ENCODE measurements around the gene DIPK1A.

Gene DIPK1A

DNA sequence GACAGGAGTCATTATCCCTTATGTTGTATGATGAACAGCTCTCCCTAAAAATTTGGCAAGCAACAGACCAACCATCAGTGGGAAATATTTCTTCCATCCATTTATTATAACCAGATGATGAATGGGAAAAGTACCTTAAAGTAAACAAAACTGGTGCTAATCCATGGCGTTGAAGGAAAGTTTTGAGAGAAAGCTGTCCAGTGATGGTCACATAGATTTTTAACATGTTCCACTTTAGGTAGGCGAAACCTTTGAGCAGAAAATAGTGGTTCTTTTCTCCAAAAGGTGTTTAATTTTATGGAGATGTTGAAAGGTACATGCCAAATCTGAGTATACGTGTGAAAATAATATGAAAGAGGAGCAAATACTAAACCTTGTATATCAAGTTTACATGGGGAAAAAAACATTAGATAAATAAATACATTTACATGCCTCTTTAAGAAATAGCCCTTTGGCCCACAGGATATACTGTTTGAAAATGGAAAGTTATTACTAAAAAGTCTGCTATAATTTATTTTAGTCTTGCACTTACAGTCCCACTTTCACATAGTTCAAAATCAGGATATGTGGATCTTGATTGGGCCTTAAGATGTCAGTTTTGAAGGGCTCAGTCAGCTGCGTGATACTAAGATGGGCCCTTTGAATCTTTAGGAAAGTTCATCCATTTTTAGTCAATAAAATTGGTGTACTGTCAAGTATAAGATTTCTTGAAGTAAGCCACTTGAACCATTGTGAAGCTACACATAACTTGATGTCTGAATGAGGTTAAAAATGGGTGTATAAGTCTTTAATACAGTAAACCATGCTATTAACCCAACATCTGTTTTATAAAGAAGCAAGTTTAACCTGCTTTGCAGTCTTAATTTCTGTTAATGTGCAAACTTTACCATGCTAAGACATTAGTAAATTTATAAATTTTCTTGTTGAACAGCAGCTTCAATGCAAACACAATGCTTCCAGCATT, 118.9 kb downstream of the DIPK1A start:
- no peak for DNase-seq (ENCODE audit: low spot score)

DNA sequence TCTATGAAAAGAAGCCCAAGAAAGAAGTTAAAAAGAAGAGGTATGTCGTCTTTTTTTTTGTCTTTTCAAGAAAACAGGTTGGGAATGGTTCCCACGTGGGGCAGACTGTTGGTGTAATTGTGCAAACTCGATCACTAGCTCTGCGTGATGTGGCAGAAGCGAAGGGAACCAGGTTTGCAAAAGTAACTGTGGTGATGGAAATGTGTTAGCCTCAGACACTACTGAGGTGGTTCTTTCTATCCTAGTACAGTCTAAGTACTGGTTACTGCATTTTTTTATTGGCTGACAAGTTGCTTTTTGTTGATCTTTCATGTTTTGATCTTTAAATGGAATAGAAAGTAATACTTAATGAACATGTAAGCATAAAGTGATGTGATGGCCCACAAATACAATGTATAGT, 120.7 kb downstream of the DIPK1A start:
- no peak for DNase-seq (ENCODE audit: low spot score)

DNA sequence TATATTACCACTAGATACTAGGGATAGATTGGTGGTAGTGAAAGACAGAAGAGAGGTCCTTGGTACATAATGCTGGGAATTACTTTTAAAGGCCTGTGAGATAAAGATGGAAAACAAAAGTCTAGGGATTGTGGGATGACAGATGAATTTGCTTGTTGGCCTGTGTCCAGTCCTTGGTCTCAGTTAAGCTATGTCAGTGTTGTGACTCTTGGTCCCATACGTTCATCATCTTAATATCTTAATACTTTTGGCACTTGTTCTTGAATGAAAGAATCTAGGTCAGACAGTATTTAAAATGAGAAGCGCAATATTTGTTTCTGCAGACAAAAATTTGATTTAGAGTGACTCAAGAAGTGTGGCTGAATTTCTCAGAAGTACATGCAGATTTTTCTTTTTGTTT, 121.8 kb downstream of the DIPK1A start:
- DNase-seq (ENCODE audit: low spot score): no peak

DNA sequence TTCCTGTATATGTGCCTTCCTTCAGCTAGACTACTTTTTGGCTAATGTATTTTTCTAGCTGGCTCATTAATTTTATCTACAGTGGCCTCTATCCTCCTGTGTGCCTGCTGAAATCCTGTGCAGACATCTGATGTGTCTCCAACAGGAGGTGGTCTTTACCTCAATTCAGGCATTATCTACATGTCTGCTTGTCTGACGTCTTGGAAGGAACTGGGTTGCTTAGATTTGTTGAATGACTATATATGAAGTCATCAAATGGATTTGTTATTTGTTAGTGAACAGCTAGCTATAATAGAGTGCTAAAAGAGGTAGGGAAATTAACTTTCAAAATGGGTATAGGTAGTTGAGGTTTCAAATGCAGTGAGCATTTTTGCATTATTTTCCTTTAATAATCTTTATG, 122.7 kb downstream of the DIPK1A start:
- DNase-seq (ENCODE audit: low spot score): no peak

DNA sequence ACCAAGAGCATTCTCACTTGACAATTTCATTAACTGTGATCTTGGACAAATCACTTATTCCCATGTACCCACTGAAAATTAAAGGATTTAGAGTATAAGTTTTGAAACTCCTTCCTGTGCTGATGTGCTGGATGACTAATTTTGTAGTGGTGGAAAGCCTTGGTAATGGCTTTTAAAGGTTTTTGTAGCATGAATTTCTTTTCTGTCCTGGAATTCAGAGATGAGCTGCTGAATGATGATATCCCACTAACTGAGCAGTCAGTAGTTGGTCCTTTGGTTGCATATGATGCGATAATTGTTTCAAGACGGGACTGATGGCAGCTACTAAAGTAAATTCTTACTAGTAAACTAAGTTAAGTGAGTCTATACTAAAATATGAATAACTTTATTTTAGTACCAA, 124.2 kb downstream of the DIPK1A start:
- DNase-seq (ENCODE audit: low spot score): no peak

DNA sequence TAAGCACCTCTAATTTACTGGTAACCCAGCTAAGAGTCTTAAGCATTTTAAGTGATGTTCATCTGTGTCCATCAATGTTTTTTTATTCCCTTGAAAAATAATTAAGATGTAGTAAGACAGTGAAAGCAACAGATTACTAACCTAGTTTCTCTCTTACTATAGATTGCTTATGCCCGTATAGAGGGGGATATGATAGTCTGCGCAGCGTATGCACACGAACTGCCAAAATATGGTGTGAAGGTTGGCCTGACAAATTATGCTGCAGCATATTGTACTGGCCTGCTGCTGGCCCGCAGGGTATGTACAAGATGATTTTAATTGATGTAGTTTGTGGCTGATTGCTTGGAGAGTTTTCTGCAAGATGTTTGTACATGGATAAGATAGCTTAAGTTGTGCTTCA, 126.6 kb downstream of the DIPK1A start:
- DNase-seq (ENCODE audit: low spot score): no peak

DNA sequence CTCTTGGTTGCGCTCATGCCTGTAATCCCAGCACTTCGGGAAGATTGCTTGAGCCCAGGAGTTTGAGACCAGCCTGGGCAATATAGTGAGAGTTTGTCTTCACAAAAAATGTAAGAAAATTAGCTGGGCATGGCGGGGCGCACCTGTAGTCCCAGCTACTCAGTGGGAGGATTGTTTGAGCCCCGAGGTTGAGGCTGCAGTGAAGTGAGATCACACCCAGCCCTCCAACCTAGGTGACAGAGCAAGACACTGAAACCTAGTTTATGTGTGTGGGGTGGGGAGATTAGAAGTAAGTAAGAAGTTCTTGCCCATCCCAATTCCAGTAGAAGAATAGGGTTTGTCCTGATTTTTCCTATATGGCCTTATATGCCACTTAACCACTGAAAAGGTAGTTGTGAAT, 127.4 kb downstream of the DIPK1A start:
- no peak for DNase-seq (ENCODE audit: low spot score)

DNA sequence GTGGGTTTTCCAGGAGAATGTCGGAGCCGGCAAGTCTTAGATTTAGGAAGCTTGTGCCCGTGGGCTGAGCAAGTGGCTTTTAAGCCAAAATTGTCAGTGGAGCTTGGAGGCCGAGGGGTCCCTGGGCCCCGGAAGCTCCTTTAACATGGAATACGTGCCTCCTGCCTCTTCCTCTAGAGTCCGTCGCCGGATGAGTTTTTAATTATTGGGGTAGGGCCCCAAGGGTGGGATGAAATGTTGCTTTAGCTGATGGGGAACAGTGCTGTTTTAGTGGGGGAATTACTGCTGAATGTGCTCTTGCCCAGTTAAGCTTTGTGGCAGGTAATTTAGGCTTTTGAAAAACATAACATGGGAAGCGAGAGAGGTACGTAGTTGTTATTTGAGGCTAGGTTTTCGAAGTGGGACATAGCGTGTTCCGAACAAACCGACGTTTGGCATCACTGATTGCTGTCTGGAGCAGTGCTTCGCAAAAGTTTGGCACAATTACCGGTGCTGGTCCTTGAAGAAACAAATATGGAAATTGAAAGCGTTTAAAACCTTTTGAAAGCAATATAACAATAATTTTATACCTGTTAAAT, 128.6 kb downstream of the DIPK1A start:
- no peak for DNase-seq (ENCODE audit: low spot score)

DNA sequence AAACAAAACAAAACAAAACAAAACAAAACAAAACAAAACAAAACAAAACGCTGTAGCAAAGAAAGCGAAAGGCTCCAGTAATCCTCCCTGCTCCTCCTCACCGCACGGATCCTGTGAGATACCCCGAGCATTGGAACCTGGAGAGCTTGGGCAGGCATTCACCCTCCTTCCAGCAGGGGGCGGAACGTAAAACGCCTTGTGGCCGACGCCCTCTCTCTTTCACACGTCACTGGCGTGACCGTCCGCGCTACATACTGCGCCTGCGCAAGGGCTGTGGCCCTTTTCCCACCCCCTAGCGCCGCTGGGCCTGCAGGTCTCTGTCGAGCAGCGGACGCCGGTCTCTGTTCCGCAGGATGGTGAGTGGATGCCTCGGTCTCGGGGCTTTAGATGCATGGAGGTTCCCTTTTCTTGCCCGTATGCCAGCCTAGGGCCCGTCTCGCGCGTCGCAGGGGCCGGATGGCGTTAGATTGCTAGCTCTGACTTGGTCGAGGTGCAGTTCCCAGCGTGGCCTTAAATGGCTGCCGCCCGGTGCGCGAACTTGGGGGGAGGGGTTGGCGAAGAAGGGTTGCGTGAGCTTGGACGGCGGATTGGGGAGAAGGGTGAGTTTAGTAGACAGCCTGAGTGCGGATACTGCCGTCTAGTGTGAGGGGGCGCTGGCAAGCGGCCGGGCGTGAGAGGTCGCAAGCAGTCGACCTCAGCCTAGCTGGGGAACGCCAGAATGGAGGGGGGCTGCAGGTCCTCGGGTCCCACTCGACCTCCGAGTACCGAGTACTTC, 129.3 kb downstream of the DIPK1A start, which contains the start of gene RPL5:
RPL5 (plus strand) TSS at position 279 of the 775 bp plus-strand sequence; CDS start at position 354, 75 bp downstream.
- DNase-seq (ENCODE audit: low spot score): peak; percentile 97

DNA sequence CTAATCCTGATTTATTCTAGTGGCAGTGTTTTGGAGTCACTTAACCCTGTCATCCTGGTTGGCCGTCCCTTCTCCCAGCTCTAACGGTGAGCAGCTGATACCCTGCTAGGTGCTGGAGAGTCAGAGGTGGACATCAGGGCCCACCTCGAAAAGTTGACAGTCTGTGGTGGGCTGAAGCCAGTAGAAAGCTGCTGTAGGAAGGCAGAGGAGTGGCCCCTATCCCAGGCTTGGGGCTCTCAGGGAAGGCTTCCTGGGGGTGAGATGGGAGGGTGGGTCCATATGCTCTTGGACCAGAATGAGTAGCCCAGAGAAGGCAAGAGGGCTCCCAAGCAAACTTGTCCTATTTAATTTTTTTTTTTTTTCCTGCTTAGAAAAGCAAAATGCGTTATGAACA, 129.9 kb downstream of the DIPK1A start:
- no peak for DNase-seq (ENCODE audit: low spot score)

DNA sequence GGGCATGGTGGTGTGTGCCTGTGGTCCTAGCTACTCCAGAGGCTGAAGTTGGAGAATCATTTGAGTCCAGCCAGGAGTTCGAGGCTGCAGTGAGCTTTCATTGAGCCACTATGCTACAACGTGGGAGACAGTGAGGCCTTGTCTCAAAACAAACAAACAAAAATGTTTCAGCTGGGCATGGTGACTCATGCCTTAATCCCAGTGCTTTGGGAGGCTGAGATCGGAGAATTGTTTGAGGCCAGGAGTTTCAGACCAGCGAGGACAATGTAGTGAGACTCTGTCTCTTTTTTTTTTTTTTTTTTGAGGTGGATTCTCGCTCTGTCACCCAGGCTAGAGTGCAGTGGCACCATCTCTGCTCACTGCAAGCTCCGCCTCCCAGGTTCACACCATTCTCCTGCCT, 134.5 kb downstream of the DIPK1A start:
- DNase-seq (ENCODE audit: low spot score): no peak

DNA sequence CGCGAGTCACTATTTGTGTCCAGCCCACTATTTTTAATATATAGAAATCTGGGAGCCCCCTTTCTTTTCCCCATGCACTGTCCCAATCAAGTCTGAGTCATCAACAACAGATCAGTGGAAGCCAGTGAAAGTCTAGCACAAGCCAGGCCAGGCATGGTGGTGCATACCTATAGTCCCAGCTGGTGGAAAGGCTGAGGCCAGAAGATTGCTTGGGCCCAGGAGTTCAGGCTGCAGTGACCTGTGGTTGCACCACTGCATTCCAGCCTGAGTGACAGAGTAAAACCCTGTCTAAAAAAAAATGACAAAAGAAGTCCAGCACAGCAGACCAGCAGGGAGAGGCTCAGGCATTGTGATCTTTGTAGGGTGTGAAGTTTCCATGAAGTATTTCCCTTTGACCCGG, 138.4 kb downstream of the DIPK1A start:
- DNase-seq (ENCODE audit: low spot score): no peak

DNA sequence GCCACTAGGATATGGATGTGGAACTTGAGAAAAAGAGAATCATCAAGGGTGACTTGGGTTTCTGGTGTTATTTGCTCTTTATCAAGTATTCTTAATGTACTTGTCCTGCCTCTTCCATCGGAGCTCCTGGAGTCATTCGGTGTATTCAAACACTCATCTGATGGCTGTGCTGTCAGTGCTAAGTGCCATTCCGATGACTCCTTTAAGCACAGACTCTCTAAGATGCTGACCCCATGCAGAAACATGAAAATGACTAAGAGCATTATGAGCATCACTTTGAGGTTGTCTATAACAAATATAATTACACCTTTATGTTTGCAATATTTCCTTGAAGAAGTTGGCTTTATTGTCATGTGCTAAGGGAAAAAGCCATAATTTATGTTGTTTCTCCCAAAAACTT, 140.7 kb downstream of the DIPK1A start:
- no peak for DNase-seq (ENCODE audit: low spot score)

DNA sequence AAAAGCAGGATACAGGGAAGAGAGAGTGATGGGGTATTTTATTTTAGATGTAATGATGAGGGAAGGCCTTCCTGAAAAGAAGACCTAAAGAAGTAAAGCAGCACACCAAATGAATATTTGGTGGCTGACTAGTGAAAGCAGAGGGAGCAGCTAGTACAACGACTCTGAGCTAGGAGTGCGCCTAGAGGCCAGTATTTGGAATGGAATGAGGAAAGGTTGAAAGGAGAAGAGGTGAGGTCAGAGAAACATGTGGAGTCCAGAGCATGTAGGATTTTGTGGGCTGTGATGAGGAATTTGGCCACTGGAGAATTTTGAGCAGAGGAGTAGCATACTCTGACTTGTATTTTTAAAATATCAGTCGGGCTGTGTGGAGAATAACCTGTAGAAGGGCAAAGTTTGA, 141.2 kb downstream of the DIPK1A start:
- no peak for DNase-seq (ENCODE audit: low spot score)

DNA sequence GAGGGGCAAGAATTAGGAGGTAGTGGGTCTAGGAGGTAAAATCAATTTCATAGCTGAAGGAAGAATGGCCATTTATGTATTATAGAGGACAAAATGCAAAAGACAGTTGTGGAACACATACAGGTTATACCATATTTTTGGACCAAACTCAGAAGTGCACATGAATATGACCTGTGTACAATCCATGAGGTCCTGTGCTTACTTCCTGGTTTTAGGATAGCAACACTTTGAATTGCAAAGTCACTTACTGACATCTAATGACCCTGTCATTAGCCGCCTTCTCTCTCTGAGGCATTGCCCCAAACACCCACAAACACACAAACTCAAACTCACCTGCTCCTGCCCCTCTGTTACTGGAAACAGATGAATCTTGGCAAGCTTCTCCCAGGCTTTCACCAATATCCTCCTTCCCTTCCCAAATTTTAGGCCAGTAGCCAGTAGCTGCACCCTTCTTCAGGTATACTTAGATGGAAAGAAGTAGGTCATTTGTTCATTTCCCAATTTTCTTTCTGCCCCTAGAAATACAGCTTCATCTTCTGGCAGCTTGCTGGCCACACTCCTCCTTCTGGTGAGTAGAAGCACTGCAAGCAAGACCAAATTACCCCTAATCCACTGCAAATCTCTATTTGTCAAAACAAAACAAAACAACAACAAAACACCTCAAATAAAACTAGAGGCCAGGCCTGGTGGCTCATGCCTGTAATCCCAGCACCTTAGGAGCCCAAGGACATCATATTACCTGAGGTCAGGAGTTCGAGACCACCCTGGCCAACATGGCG, 143.1 kb downstream of the DIPK1A start:
- no peak for DNase-seq (ENCODE audit: low spot score)

DNA sequence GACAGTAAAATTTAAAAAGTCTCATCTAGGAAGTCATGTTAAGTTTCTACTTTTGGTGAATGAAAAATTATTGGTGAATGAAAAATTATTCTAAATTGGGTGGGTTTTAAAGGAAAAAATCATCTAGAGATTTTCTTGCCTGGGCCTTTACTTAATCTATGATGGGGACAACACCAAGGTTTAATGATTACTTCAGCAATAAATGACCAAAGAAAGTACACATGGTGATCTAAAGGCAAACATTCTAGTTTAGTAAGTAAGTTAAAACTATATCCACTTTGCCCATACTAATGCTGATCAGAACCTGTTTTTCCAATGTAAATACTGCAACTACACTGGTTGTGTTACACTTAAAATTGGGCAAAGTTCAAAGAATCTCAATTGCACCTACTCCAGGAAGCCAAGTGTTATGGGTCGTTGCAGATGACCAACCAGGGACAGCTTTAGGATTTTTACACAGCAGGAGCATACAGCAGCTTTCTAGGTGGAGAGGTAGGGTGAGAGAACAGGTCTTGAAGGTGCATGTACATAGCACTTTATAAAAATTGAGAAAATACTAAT, 144.0 kb downstream of the DIPK1A start:
- DNase-seq (ENCODE audit: low spot score): no peak

DNA sequence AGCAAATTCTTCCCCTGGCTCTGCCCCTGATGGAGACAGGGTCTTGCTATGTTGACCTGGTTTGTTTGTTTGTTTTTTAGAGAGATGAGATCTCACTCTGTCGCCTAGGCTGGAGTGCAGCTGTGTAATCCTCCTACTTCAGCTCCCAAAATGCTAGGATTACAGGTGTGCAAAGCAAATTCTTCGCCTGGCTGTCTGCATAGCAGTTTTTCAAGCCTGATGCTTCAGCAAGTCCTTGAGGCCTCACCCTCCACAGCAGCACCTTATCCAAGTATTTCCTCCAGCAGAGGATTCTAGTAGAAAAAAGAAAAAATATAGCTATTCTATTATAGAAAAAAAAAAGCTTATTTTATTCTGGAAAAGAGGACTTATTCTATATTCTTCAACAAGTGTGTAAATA, 144.5 kb downstream of the DIPK1A start:
- no peak for DNase-seq (ENCODE audit: low spot score)

DNA sequence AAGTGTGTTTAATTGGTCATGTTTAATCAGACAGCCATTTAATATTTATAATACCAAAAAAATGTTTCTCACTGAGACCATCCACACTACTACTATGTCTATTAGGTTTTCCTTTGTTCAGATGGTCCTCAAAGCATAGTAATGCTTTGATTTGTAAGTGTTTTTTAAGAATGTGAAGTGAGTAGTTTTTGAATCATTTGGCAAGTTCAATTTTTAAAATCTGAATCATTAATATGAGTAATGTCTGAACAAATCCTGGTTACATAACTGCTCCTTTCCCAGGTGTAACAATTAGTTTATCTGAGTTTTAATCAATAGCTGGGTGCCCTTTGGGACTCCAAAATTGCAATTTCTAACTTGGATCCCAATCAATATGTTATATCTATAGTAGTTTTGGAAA, 152.9 kb downstream of the DIPK1A start:
- no peak for DNase-seq (ENCODE audit: low spot score)

DNA sequence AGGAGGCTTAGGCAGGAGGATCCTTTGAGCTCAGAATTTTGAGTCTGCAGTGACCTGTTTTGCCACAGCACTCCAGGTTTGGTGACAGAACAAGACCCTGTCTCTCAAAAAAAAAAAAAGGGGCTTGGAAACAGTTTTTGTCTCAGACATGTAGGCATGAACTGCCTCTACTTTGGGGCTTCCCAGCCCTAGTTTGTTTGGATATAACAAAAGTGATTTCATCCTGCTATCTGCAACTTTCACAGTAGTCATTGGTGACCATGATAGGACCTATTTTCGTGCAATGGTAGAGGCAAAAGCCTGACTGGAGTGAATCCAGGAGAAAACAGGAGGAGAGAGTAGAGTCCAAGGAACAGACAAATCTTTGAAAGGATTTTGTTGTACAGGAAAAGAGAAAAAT, 156.0 kb downstream of the DIPK1A start:
- no peak for DNase-seq (ENCODE audit: low spot score)

DNA sequence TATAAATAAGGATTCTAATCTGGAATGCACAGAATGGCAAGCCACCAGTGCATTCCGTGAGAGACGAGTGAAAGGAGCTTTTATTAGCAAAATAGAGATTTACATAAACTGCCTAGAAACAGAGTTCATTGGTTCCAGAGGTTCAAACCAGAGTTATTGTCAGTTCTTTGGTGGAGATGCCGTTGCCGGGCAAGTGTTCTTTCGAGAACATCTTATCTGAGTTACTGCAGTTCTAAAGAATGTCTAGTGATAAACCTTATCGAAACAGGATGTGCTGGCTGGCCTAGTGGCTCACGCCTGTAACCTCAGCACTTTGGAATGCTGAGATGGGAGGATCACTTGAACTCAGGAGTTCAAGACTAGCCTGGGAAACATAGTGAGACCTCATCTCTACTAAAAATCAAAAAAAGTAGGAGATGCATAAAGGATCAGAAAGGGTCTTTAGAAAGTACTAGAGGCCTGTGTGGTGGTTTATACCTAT, 156.5 kb downstream of the DIPK1A start:
- DNase-seq (ENCODE audit: low spot score): peak; percentile 62

DNA sequence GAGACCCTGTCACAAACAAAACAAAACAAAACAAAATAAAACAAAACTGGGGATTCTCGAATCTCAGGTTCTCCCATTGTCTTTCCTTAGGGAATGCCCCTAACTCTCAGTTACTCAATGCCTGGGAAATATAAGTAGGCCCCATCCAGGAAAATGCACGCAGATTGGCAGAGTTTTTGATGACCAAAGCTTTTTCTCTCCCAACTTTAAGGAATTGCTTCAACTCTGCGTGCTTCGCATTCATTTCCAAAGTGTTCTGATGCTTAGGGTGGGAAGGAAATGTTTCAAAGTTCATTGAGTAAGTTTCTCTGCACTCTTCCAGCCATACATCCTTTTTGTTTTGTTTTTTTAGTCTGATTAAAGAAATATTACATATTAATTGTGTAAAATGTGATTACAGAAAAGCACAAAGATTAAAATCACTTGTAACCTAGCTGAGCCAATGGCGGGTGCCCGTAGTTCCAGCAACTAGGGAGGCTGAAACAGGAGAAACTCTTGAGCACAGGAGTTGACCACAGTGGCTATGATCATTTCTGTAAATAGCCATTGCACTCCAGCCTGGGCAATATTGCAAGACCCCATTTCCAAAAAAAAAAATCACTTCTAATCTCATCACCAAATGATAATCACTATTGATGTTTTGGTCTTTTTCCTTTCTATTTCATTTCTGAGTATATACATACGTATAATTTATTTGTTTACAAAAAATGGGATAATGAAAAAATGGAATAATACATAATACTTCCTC, 157.9 kb downstream of the DIPK1A start:
- no peak for DNase-seq (ENCODE audit: low spot score)
